A549 treated with AZD9567 at 1 μM for 4 hours (cell line): ENCODE data around the gene MRFAP1L1. TPM values are rescaled to one million over a fixed set of nuclear protein-coding genes. Genes with fewer than 3 reads are reported as not detected.

Experiments used
- total RNA-seq: library from RNA; stranded (reverse); fragments of 200-300 nt; extraction: Qiagen RNA extraction; gene quantifications from 5 replicates; pipeline ENCODE4 v1.2.3, GENCODE V29; 2022; ENCODE audit not compliant: insufficient read depth

MRFAP1L1 gene
- 27.7 to 35.9 TPM (median 32.4 TPM) in 5 replicates for total RNA-seq

GRCh38 chr4:6709230-6710114 is at the start of gene MRFAP1L1:
Gene MRFAP1L1 (minus strand): TSS chr4:6709865. CDS start chr4:6709629, 236 bp downstream.

GRCh38 chr4:6716018-6716911 is 6.6 kb upstream of the MRFAP1L1 start, which contains the start of gene BLOC1S4:
Gene BLOC1S4 (plus strand): TSS chr4:6716174. CDS start chr4:6716210, 36 bp downstream.

GRCh38 chr4:6693231-6694176 is 16.2 kb downstream of the MRFAP1L1 start, which contains the start of gene S100P:
Gene S100P (plus strand): TSS chr4:6693878. CDS start chr4:6693933, 55 bp downstream.

Other genes with a start within 250 kb of the MRFAP1L1 start
- gene PPP2R2C, start 237.3 kb downstream of the MRFAP1L1 start, total RNA-seq: 29.2 to 34.3 TPM (median 30.7 TPM) in 5 replicates
- gene MAN2B2, start 134.7 kb downstream of the MRFAP1L1 start, total RNA-seq: 8.3 to 10.8 TPM (median 10.2 TPM) in 5 replicates
- 242 to 259 TPM (median 251 TPM) in 5 replicates for gene MRFAP1, start 69.2 kb downstream of the MRFAP1L1 start, total RNA-seq
- gene S100P, start 16.0 kb downstream of the MRFAP1L1 start, total RNA-seq: 74.1 to 126 TPM (median 108 TPM) in 5 replicates
- gene BLOC1S4, start 6.3 kb upstream of the MRFAP1L1 start, total RNA-seq: 13.7 to 18.7 TPM (median 16.4 TPM) in 5 replicates
- gene KIAA0232, start 72.9 kb upstream of the MRFAP1L1 start, total RNA-seq: 10.4 to 15.7 TPM (median 14.1 TPM) in 5 replicates
- 34.4 to 41.2 TPM (median 38.2 TPM) in 5 replicates for gene TBC1D14, start 200.0 kb upstream of the MRFAP1L1 start, total RNA-seq